ENCODE measurements around the gene ZNHIT2. TPM values are rescaled to one million over a fixed set of nuclear protein-coding genes. Genes with fewer than 3 reads are reported as not detected.

Gene ZNHIT2
- total RNA-seq, 2 experiments from 2014 or later: 9.0 to 9.5 TPM

DNA sequence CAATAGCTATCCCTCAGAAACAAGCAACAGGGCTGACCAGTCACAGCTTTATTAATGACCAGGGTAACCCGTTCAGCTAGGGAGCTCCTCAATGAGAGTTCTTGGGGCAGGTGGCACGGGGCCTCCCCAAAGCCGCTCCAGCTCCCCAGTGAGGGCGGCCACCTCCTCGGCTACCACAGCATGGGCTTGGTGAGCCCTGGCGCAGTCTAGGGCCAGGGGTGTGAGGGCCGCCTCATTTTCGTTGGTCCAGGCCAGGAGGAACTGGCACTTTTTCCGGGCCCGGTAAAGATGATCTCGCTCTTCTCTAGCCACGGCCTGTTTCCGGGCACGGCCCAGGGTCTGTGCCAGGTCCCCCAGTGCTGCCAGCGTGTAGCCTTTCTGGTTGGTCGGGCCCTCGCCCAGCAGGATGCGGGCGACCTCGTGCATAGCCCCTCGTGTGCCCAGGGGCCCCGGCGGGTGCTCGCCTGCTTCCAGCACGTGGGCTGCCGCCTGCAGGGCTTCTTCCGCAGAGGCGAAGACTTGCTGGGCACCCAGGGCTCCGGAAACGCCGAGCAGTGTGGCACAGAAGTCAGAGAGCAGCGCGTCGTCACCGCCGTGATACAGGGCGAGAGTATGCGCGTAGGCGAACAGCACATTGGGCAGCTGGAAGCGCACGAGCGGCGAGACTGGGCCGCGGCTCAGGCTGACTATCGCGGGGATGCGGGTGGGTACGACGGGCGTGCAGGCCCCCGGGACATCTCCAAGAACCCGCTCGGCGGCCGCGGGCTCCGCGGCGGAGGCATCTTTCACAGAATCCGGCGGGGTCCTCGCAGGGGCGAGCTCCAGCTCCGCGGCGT is 913 bp downstream of the ZNHIT2 start:
- ATAC-seq (ENCODE audit: poor library complexity) (peak; percentile 20), DNase-seq (peak in 13 of 14 experiments; percentile 40 to 84 (median 61))
- no peaks in the 10 kb centered on the region for H3K9me3 Mint-ChIP-seq
- intact Hi-C loops (cut with DNase I, micrococcal nuclease): loop anchor here (1.0 to 10.0 kb wide), 10 partner anchors 18 to 408 kb away; partner anchors contain the start of genes CDCA5 (in 2 of the 2), VPS51 (in 2 of the 2), ZFPL1 (in 2 of the 2) and PPP2R5B (in 1 of the 2)
- H3K27ac Mint-ChIP-seq: peak overlapping the region; percentile 91
- H3K4me1 ChIP-seq (ENCODE audit: insufficient read depth, low read length): peaks cover 69% of the 10 kb centered on the region
- H3K36me3 Mint-ChIP-seq (ENCODE audit: low read depth): peaks cover 54% of the 10 kb centered on the region
- H3K27me3 Mint-ChIP-seq: no peaks in the 10 kb centered on the region
- peak overlapping the region; percentile 82 for H3K4me3 ChIP-seq (ENCODE audit: low read length)
- peak overlapping the region; percentile 95 for H3K4me3 Mint-ChIP-seq
- CTCF ChIA-PET: interaction anchor here (0.9 to 1.3 kb wide), 7 partner anchors 17 to 338 kb away, joined by 3 to 7 read pairs (median 4); partner anchors contain the start of genes SAC3D1, SF1, SYVN1 and VPS51
- no peaks in the 10 kb centered on the region for H3K9me3 ChIP-seq (ENCODE audit: control insufficient read depth in 1 of 2, insufficient read depth in 1 of 2, low read length in 2 of 2)
- H3K4me1 Mint-ChIP-seq (ENCODE audit: low read depth): peaks cover 50% of the 10 kb centered on the region
- TF ChIP-seq, protein P1, sequence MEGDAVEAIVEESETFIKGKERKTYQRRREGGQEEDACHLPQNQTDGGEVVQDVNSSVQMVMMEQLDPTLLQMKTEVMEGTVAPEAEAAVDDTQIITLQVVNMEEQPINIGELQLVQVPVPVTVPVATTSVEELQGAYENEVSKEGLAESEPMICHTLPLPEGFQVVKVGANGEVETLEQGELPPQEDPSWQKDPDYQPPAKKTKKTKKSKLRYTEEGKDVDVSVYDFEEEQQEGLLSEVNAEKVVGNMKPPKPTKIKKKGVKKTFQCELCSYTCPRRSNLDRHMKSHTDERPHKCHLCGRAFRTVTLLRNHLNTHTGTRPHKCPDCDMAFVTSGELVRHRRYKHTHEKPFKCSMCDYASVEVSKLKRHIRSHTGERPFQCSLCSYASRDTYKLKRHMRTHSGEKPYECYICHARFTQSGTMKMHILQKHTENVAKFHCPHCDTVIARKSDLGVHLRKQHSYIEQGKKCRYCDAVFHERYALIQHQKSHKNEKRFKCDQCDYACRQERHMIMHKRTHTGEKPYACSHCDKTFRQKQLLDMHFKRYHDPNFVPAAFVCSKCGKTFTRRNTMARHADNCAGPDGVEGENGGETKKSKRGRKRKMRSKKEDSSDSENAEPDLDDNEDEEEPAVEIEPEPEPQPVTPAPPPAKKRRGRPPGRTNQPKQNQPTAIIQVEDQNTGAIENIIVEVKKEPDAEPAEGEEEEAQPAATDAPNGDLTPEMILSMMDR (IDR thresholded peaks at IDR 0.05): no peak
- POLR2A ChIA-PET: interaction anchor here (0.7 to 3.2 kb wide), 27 partner anchors 8 to 910 kb away, joined by 3 to 57 read pairs (median 6); partner anchors contain the start of genes ARL2, CAPN1, EHD1 and FERMT3
- H3K27ac ChIP-seq (ENCODE audit: low read depth in 1 of 2, low read length in 2 of 2): peak overlapping the region; percentile 79 to 85
- H3K27me3 ChIP-seq (ENCODE audit: control insufficient read depth in 1 of 2, insufficient read depth in 2 of 2, low read length in 2 of 2): no peaks in the 10 kb centered on the region
- H3K36me3 ChIP-seq (ENCODE audit: insufficient read depth, low read length): peaks cover 40% of the 10 kb centered on the region

DNA sequence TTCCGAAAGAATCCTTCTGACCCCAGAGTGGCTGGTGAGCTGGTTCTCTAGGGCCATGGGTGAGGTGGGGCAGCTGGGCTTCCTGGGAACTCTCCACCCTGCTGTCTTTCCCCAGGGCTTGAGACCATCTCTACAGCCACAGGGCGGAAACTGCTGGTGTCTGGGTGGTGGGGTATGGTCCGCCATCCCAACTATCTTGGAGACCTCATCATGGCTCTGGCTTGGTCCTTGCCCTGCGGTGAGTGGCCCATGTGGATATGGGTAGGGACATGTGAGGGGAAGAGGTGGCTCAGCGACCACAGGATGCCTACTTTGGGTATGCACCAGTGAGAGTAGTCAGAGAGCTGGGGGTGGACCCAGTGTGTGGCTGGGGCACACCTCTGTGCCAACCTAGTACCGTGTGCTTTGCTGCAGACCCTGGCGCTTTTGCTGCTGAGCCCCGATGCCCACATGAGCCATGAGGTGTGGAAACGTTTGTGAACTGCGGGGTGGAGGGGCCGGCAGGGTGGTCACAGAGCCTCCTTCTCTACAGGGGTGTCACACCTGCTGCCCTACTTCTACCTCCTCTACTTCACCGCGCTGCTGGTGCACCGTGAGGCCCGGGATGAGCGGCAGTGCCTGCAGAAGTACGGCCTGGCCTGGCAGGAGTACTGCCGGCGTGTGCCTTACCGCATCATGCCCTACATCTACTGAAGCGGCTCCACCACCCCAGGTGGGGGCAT is 2.0 kb downstream of the ZNHIT2 start:
- peaks cover 50% of the 10 kb centered on the region for H3K4me1 Mint-ChIP-seq (ENCODE audit: low read depth)
- Histone ChIP-seq H3K9me3 (ENCODE audit: control insufficient read depth in 1 of 2, insufficient read depth in 1 of 2, low read length in 2 of 2) (no peaks in the 10 kb centered on the region), H3K36me3 (ENCODE audit: insufficient read depth, low read length) (peaks cover 33% of the 10 kb centered on the region), H3K4me3 (ENCODE audit: low read length) (no peak overlapping the region), H3K4me1 (ENCODE audit: insufficient read depth, low read length) (peaks cover 69% of the 10 kb centered on the region), H3K27ac (ENCODE audit: low read depth in 1 of 2, low read length in 2 of 2) (peak overlapping the region in 1 of 2 donors; percentile 79), H3K27me3 (ENCODE audit: control insufficient read depth in 1 of 2, insufficient read depth in 2 of 2, low read length in 2 of 2) (no peaks in the 10 kb centered on the region)
- peak overlapping the region; percentile 51 for H3K27ac Mint-ChIP-seq
- peaks cover 48% of the 10 kb centered on the region for H3K36me3 Mint-ChIP-seq (ENCODE audit: low read depth)
- TF ChIP-seq, protein P1 (IDR thresholded peaks at IDR 0.05): no peak
- CTCF ChIA-PET: no interaction called here
- POLR2A ChIA-PET: interaction anchor here (1.5 to 3.0 kb wide), 3 partner anchors 19 to 191 kb away, joined by 3 to 8 read pairs (median 8); partner anchors contain the start of genes CAPN1, PPP2R5B and SYVN1
- H3K4me3 Mint-ChIP-seq: peak overlapping the region; percentile 95
- ATAC-seq (ENCODE audit: poor library complexity) (no peak), DNase-seq (peak in 1 of 14 experiments; percentile 37)
- intact Hi-C loops (cut with DNase I, micrococcal nuclease): loop anchor here (2.0 to 10.0 kb wide), 5 partner anchors 19 to 409 kb away; partner anchors contain the start of genes PPP2R5B (in 1 of the 2), SCYL1 (in 1 of the 2) and SYVN1 (in 1 of the 2)
- no peaks in the 10 kb centered on the region for H3K9me3 Mint-ChIP-seq
- no peaks in the 10 kb centered on the region for H3K27me3 Mint-ChIP-seq
